ENCODE results near the gene SHISAL1.

GRCh38 chr22:44357966-44358465, 45.3 kb upstream of the SHISAL1 start:
- TF ChIP-seq MYC (IDR thresholded peaks at IDR 0.05; ENCODE audit: low read depth, low read length) (no peak), CTCF (IDR thresholded peaks at IDR 0.05; ENCODE audit: extremely low read depth in 1 of 2, insufficient read depth in 1 of 2, low read depth in 1 of 2, low read length in 2 of 2) (no peak)
